DMS114 treated with DMSO at 0.1 percent for 48 hours (cell line): ENCODE data around the gene TSBP1.
"Not testable (repeated sequence)": the region's sequence is repeated elsewhere in the genome, so short reads cannot be mapped to it uniquely, and the experiment has no call there.

Source experiments
- DNase-seq: peaks from one replicate; lab custom pipeline; 2025; ENCODE audit not compliant: unreplicated experiment; lab: John Stamatoyannopoulos, UW

TSBP1 gene

GRCh38 chr6:32375739-32376529, 4.2 kb upstream of the TSBP1 start:
- DNase-seq, result no peak

- no peak for DNase-seq
Observed at GRCh38 chr6:32371229-32371628, 474 bp downstream of the TSBP1 start.

GRCh38 chr6:32370505-32370904, 1.2 kb downstream of the TSBP1 start:
- no peak for DNase-seq

GRCh38 chr6:32369660-32370059, 2.0 kb downstream of the TSBP1 start:
- DNase-seq, result no peak

GRCh38 chr6:32367644-32368043, 4.1 kb downstream of the TSBP1 start:
- no peak for DNase-seq

- not testable (repeated sequence) for DNase-seq
Observed at GRCh38 chr6:32359225-32359624, 12.5 kb downstream of the TSBP1 start.

- DNase-seq, result not testable (repeated sequence)
Observed at GRCh38 chr6:32358548-32358947, 13.2 kb downstream of the TSBP1 start.

GRCh38 chr6:32355018-32355417, 16.7 kb downstream of the TSBP1 start:
- DNase-seq, result no peak

- no peak for DNase-seq
Observed at GRCh38 chr6:32353348-32353747, 18.4 kb downstream of the TSBP1 start.

- DNase-seq, result no peak
Observed at GRCh38 chr6:32340242-32340641, 31.5 kb downstream of the TSBP1 start.

- no peak for DNase-seq
Observed at GRCh38 chr6:32337186-32337805, 34.4 kb downstream of the TSBP1 start.

GRCh38 chr6:32332433-32332832, 39.3 kb downstream of the TSBP1 start:
- DNase-seq, result no peak

- DNase-seq, result no peak
Observed at GRCh38 chr6:32329141-32329540, 42.6 kb downstream of the TSBP1 start.

- no peak for DNase-seq
Observed at GRCh38 chr6:32327103-32327502, 44.6 kb downstream of the TSBP1 start.

- no peak for DNase-seq
Observed at GRCh38 chr6:32318501-32318900, 53.2 kb downstream of the TSBP1 start.

GRCh38 chr6:32317541-32317940, 54.2 kb downstream of the TSBP1 start:
- no peak for DNase-seq

GRCh38 chr6:32313964-32314363, 57.7 kb downstream of the TSBP1 start:
- DNase-seq, result no peak

- no peak for DNase-seq
Observed at GRCh38 chr6:32298632-32299336, 72.9 kb downstream of the TSBP1 start.

GRCh38 chr6:32294980-32295379, 76.7 kb downstream of the TSBP1 start:
- not testable (repeated sequence) for DNase-seq

- no peak for DNase-seq
Observed at GRCh38 chr6:32294566-32294965, 77.1 kb downstream of the TSBP1 start.

GRCh38 chr6:32293695-32294094, 78.0 kb downstream of the TSBP1 start:
- no peak for DNase-seq

- no peak for DNase-seq
Observed at GRCh38 chr6:32291543-32291942, 80.2 kb downstream of the TSBP1 start.
